GM21619 (cell line): ENCODE results near the gene FLCN.

Experiments
- ATAC-seq: cut with Tn5 transposase; IDR thresholded peaks from one replicate; pipeline ENCODE4 v1.9.1; 2021; ENCODE audit not compliant: unreplicated experiment

FLCN gene

DNA sequence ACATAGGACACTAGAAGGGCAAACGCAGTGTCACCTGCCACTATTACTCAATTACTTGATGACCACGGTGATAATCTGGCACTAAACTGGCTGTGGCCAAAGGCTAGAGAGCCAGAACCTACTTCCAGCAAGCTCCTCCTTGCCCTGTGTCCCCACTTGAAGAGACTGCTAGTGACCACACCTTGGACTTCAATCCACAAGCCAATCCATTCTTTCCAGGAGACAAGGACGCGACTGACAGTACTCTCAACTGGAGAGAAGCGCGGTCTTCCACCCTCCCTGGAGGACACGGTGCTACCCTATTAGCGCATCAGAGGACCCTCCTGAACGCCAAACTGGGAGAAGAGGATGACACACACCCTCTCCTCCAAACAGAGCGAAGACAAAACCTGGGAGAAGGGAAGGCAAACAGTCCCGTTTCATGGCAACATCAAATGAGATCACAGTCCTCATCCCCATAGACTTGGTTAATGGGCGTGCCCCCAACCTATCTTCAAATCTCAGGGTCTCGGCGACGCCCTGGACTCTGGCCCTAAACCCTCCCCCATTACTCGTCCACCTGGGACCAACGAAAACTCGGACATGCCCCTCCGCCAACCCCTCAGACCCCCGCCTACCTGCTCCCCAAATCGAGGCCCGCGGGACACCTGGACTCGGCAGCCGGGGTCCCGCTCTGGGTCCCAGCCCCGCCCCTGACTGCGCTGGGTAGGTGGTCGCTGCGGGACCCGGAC is 508 bp downstream of the FLCN start:
- no peak for ATAC-seq

DNA sequence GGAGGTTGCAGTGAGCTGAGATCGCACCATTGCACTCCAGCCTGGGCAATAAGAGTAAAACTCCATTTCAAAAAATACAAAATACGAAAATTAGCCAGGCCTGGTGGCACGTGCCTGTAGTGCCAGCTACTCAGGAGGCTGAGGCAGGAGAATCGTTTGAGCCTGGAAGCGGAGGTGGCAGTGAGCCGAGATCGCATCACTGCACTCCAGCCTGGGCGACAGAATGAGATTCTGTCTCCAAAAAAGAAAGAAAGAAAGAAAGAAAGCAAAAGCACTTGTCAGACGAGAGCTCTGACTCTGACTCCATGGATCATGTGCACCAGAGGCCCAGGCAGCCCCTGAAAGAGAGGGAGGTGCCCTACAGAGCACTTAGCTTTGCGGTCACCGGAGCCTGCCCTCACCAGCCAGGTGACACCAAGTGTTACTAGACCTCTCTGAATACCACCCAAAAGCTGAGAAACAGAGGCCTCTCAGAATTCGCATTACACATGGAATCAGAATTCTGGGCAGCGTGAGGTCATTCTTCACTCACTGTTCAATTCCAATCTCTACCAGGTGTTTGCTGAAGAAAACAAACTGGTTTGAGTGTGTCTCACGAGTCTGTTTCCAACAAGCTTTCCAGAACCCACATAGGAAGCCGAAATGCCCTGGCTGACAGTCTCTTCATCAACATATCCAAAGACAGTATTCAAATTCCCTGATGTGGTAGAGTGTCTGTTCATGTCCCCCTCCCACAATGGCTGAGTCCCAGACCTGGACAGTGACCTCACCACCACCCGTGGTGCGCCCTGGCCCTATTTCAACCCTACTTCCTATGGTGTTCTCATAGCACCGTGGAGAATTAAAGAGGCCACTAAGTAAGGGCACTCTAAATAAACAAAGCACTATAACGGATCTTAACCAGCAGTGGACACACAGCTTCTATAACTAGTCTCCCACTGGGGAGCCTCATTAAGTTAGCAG is 1.5 kb downstream of the FLCN start:
- no peak for ATAC-seq

- ATAC-seq: no peak
Observed at GRCh38 chr17:17232303-17232621, 4.7 kb downstream of the FLCN start.

- no peak for ATAC-seq
Observed at GRCh38 chr17:17231621-17232302, 5.2 kb downstream of the FLCN start.

- no peak for ATAC-seq
Observed at GRCh38 chr17:17229416-17230384, 7.3 kb downstream of the FLCN start.

- no peak for ATAC-seq
Observed at GRCh38 chr17:17228521-17229279, 8.3 kb downstream of the FLCN start.

DNA sequence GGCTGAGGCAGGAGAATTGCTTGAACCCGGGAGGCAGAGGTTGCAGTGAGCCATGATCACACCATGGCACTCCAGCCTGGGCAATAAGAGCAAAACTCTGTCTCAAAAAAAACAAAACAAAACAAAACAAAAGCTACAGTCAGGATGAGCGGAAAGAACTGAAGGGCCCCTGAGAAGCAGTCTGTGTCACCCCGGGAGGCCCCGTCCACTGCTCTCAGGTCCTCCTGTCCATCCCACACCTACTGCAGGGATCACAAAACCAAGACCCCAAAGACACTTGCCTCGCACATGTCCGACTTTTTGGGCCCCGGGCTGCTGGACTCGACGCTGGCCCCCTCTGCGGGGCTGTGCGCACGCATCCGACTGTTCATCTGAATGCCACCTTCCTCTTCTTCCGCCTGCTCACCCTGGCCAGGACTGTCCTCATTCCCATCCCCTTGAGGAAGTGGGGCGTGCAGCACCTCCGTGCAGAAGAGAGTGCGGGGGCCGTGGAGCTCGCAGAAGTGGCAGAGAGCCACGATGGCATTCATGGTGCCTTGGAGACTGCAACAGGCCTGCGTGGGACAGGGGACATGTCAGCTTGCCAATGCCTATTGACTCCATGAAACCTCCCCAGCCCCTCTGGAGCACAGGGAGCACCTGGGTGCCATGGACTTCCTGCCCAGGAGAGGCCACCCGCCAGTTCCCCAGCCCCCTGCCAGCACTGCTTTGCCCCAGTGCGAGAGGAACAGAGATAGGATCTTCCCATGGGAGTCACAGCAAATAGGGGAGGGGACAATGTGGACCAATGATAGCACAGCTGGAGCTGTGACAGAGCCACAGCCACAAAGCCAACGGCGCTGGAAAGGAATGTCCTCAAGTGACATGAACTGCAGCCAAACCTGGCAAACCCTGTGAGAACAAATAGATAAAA is 9.1 kb downstream of the FLCN start:
- ATAC-seq: no peak

DNA sequence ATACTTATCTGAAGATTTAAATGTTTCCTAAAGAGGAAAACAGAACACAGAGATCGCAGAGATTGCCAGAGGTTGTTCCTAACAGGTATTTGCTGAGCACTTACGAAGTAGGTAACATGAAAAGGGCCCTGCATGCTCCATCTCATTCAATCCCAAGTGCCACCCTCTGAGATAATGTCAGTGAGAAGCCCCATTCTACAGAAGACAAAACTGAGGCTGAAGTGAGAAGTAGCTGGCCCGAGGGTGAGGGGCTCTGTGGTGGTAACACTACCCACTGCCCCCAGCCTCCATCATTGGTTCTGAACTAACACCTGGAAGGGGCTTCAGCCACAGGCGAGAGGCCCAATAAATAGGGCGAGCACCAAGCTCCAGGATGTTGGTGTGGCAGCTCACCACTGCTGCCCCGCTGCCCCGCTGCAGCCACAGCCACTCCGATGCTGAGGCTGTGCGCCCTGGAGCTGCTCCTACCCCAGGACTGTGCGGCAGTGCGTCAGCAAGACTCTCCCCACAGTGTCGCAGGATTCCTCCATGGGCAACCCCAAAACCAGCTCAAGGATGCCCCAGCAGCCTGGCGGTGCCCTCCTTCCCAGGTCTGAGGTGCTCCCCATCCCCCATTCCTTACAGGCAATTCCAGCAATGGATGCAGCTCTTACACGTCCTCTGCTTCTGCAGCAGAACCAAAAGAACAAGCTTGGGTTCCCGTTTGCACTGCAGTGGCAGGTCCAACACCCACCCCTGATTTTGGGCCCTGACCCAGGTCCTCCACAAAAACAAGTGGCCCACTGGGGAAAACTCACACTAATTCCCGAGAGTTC is 10.3 kb downstream of the FLCN start:
- ATAC-seq: no peak

- ATAC-seq: no peak
Observed at GRCh38 chr17:17225901-17226300, 11.1 kb downstream of the FLCN start.

DNA sequence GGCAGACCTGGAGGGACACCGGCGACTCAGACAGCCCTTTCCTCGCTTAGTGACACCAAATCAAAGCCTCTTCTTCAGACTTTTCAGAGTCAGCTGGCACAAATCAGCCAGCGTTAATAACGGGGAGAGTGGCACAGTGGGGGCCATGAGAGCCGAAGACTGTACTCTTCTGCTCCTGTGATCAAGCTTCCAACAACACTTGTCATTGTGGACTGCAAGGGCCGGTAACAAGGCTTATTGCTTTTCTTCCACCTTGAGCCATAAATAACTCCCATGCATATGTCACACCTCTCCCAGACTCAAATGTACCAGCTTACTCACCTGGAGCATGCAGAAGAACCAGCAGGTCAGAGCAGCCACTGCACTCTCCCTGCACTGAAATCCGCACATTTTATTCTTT is 12.8 kb downstream of the FLCN start:
- ATAC-seq: no peak

- no peak for ATAC-seq
Observed at GRCh38 chr17:17223736-17224135, 13.2 kb downstream of the FLCN start.

GRCh38 chr17:17221329-17221728 is 15.6 kb downstream of the FLCN start:
- ATAC-seq: no peak

DNA sequence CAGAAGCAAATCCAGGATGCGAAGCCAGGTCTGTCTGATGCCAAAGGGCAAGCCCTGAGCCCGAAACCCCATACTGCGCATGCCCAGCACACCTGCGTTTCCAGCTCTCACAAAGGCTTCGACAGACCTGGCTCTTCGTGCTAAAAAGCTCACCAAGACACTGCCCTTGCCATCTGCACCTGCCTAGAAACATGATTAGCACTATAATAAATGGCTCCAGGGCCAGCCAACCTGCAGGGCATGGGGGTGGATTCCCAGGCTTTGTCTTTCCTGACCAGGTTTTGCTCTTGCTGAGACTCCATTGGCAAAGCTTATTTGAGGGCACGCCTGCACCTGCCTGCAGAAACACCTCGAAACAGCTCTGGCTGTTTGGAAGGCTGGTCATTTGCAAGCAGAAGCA is 16.4 kb downstream of the FLCN start:
- no peak for ATAC-seq

GRCh38 chr17:17217995-17218394 is 19.0 kb downstream of the FLCN start:
- no peak for ATAC-seq

DNA sequence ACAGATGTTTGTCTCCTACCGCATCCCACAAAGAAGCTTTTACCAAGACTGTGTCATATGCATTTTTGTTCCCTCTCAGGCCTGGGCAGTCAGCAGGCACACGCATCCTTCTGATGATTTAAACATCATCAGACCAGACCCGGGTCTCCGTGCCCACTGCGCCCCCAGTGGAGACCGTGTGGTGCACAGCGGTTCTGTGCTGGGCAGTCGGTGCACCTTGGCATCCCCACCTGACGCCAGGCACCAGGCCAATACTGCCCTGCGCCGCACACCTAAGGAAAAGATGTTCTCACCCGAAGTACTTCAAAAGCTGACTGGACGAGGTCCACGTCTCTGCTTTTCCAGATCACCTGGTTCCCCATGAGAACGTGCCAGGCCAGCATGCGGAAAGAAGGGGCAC is 20.2 kb downstream of the FLCN start:
- ATAC-seq: no peak

- no peak for ATAC-seq
Observed at GRCh38 chr17:17216236-17216635, 20.7 kb downstream of the FLCN start.

DNA sequence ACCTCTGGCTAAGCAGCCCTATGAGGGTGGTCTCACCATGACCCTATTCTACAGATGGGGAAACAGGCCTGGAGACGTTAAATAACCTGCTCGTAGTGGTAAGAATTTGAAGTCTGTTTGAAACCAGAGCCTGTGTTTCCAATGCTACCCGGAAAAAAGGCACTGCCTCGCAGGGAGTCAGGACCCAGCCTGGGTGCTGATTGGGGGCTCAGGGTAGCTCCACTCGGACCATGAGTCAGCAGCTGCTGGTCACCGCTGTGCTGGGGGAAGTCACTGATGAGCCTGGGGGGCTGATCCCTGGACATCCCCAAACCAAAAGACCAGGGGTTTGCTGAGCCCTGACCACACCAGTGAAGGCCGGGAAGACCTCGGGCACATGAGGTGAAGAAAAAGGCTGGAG is 21.4 kb downstream of the FLCN start:
- ATAC-seq: no peak
